Stomach (tissue), 9 donors: Measurements from ENCODE around the gene EDIL3. TPM values are rescaled to one million over a fixed set of nuclear protein-coding genes. Genes with fewer than 3 reads are reported as not detected.

Experiments used
- DNase-seq, 2 donors: peaks; one replicate each; pipeline versions ENCODE4 v3.0.0 to v3.0.0-alpha.2; 2013 to 2019
- H3K27ac ChIP-seq, 5 donors: fragments of 200-600 bp in 4 of 5; sonication (generic) in 4 of 5; one replicate each; pipeline ENCODE4 v1.5.1; 2013 to 2019; ENCODE audit warnings: mild to moderate bottlenecking in 1 of 5, moderate library complexity in 1 of 5
- H3K27me3 ChIP-seq, 3 donors: fragments of 200-600 bp; sonication (generic); one replicate each; pipeline ENCODE4 v1.5.1; 2017 to 2019; ENCODE audit warnings: mixed run types in 1 of 3
- H3K36me3 ChIP-seq, 4 donors: fragments of 200-600 bp; sonication (generic); 1 replicate in 3 of 4; 2 replicates in 1 of 4; pipeline ENCODE4 v1.5.1; 2016 to 2019
- H3K4me1 ChIP-seq, 4 donors: fragments of 200-600 bp; sonication (generic); one replicate each; pipeline ENCODE4 v1.5.1; 2016 to 2019
- H3K4me3 ChIP-seq, 4 donors: fragments of 200-600 bp; sonication (generic) in 3 of 4; one replicate each; pipeline ENCODE4 v1.5.1; 2016 to 2019; ENCODE audit warnings: mild to moderate bottlenecking in 1 of 4
- H3K9me3 ChIP-seq, 4 donors: fragments of 200-600 bp; sonication (generic); one replicate each; pipeline ENCODE4 v1.5.1; 2016 to 2019
- EP300 ChIP-seq: sonication (generic); formaldehyde crosslinking; IDR thresholded peaks from one replicate; pipeline ENCODE4 v1.6.1; 2017; ENCODE audit warnings: antibody characterized with exemption
- POLR2A ChIP-seq, 4 donors: fragments of 450-650 bp; IDR thresholded peaks; one replicate each; pipeline ENCODE4 v1.6.1; 2016; ENCODE audit warnings: antibody characterized with exemption in 4 of 4, control low read depth in 2 of 4, mild to moderate bottlenecking in 1 of 4, moderate library complexity in 1 of 4
- POLR2AphosphoS5 ChIP-seq, 3 donors: sonication (generic); formaldehyde crosslinking; IDR thresholded peaks; one replicate each; pipeline ENCODE4 v1.6.1; 2016; ENCODE audit warnings: antibody characterized with exemption in 3 of 3
- WGBS, 5 donors: extraction: QIAGEN DNeasy Blood & Tissue Kit in 3 of 5; methylation state at CpG; one replicate each; pipeline versions ENCODE4 v1.1.5 to v1.1.7; 2013 to 2018; 5-methylcytosine and 5-hydroxymethylcytosine counted together
- intact Hi-C: fragments of 100-400 bp; cut with DNase I; formaldehyde crosslinking; loops from one replicate; pipeline ENCODE4 v1.15.1; 2023; ENCODE audit warnings: low total_unique reads
- polyA plus RNA-seq, 3 donors: library from polyadenylated mRNA; stranded (reverse); fragments of 200-250 nt; gene quantifications; one replicate each; pipeline ENCODE4 v1.2.3, GENCODE V29; 2013
- total RNA-seq, 5 donors: library from RNA; depleted of rRNA; stranded (reverse); fragments of >200 nt; gene quantifications; one replicate each; pipeline versions ENCODE4 v1.1.0 to v1.2.3, GENCODE V29; 2014 to 2016
- TF ChIP-seq, protein P1 (sequence below), 7 experiments: fragments of 450-650 bp in 4 of 7; fragments of 200-600 bp in 3 of 7; sonication (generic) in 3 of 7; IDR thresholded peaks; one replicate each; pipeline ENCODE4 v1.5.1; 2016 to 2019; ENCODE audit warnings: antibody characterized with exemption in 7 of 7, control low read depth in 2 of 7, mild to moderate bottlenecking in 1 of 7
- donor health status: healthy with polysubstance abuse.
- donor health status: Bipolar disorder and iron deficiency.
- donor health status: healthy.

The EDIL3 gene
- total and polyA plus RNA-seq, 8 donors = 2.3 to 75.0 (median 14.4) TPM

DNA sequence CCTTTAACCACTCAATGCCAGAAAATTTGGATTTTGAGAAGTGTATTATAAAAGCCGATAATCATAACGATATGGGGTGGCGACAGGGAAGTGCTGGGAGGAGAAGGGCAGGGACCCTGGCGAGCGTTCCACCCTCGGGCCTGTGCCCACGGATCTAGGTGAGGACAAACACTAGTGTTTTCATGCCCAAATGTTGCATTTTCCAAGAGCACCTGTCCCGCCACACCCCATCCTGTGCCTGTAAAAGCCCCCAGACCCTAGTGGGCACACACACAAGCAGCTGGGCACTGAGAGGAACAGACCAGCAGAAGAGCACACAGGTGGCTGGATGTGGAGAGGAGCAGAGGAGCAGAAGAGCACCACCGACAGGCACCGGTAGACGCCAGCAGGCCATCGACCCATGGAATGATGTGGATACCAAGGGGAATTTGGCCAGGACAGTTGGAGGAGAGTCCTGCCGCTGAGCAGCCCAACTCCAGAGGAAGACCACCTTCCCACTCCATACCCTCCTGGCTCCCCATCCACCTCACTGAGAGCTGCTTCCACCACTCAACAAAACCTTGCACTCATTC, 315.0 kb downstream of the EDIL3 start:
- WGBS, 5 donors = 83 to 94% (median 92%) methylated on average over 13 of the region's 13 CpGs
- no peaks in the 10 kb centered on the region for H3K27me3 ChIP-seq
- H3K36me3 ChIP-seq = no peaks in the 10 kb centered on the region
- H3K4me1 ChIP-seq = no peaks in the 10 kb centered on the region
- no peak overlapping the region for H3K4me3 ChIP-seq
- no peak for DNase-seq
- no peak for TF ChIP-seq POLR2A (IDR thresholded peaks at IDR 0.05)
- TF ChIP-seq, protein P1, sequence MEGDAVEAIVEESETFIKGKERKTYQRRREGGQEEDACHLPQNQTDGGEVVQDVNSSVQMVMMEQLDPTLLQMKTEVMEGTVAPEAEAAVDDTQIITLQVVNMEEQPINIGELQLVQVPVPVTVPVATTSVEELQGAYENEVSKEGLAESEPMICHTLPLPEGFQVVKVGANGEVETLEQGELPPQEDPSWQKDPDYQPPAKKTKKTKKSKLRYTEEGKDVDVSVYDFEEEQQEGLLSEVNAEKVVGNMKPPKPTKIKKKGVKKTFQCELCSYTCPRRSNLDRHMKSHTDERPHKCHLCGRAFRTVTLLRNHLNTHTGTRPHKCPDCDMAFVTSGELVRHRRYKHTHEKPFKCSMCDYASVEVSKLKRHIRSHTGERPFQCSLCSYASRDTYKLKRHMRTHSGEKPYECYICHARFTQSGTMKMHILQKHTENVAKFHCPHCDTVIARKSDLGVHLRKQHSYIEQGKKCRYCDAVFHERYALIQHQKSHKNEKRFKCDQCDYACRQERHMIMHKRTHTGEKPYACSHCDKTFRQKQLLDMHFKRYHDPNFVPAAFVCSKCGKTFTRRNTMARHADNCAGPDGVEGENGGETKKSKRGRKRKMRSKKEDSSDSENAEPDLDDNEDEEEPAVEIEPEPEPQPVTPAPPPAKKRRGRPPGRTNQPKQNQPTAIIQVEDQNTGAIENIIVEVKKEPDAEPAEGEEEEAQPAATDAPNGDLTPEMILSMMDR (IDR thresholded peaks at IDR 0.05) = no peak
- no peak for TF ChIP-seq POLR2AphosphoS5 (IDR thresholded peaks at IDR 0.05)
- no peak for TF ChIP-seq EP300
- no peak overlapping the region for H3K27ac ChIP-seq
- intact Hi-C loops = no loop called here
- no peaks in the 10 kb centered on the region for H3K9me3 ChIP-seq

DNA sequence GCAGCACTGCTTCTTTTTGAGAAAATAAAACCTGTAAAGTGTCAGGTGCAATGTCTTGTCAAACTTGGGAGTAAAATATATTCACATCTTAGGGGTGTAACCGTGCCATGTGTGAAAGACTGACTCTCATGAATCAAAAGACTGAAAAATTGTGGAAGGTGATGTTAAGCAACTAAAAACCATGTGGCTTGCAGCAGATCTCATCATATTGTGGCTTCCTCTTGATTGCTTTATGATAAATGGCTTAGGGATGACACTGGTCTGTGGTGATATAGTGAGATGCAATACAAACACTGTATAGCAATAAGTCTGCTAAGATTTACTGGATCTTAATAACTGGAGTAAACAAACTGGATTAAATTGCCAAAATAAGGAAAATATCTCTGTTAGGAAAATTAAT, 321.6 kb downstream of the EDIL3 start:
- WGBS, 5 donors = 56 to 74% (median 70%) methylated on average over 1 of the region's 1 CpG
- no peaks in the 10 kb centered on the region for H3K36me3 ChIP-seq
- no peak overlapping the region for H3K4me3 ChIP-seq
- no peak overlapping the region for H3K27ac ChIP-seq
- H3K9me3 ChIP-seq = no peaks in the 10 kb centered on the region
- no peaks in the 10 kb centered on the region for H3K27me3 ChIP-seq
- H3K4me1 ChIP-seq = no peaks in the 10 kb centered on the region
- TF ChIP-seq EP300 (no peak), POLR2A (IDR thresholded peaks at IDR 0.05) (no peak), POLR2AphosphoS5 (IDR thresholded peaks at IDR 0.05) (no peak)
- TF ChIP-seq, protein P1 (IDR thresholded peaks at IDR 0.05) = no peak
- intact Hi-C loops = no loop called here
- DNase-seq = no peak

DNA sequence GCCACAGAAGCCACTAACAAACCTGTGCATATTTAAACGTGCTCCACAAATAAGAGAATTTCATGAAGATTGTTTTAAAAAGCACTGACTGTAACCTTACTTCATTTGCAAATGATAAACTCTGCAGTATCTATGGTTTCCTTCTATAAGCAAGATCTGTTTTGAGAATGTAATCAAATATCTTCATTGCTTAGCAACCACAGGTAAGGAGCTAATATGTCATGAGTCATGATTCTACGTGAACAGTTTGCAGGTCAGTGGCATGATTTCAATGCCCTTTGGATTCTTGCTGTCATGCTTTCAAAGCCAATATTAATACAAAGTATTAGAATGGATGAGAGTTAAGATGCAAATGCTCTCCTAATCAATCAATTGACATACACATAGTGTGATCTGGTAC, 325.0 kb downstream of the EDIL3 start:
- peak in 1 of 2 donors; percentile 7 for DNase-seq
- H3K4me3 ChIP-seq = no peak overlapping the region
- no peaks in the 10 kb centered on the region for H3K4me1 ChIP-seq
- no peaks in the 10 kb centered on the region for H3K9me3 ChIP-seq
- no peak for TF ChIP-seq POLR2AphosphoS5 (IDR thresholded peaks at IDR 0.05)
- TF ChIP-seq POLR2A (IDR thresholded peaks at IDR 0.05) = no peak
- TF ChIP-seq, protein P1 (IDR thresholded peaks at IDR 0.05) = no peak
- no peak for TF ChIP-seq EP300
- no peaks in the 10 kb centered on the region for H3K36me3 ChIP-seq
- H3K27me3 ChIP-seq = no peaks in the 10 kb centered on the region
- intact Hi-C loops = no loop called here
- H3K27ac ChIP-seq = no peak overlapping the region
- WGBS, 5 donors = 34 to 67% (median 39%) methylated on average over 2 of the region's 2 CpGs

DNA sequence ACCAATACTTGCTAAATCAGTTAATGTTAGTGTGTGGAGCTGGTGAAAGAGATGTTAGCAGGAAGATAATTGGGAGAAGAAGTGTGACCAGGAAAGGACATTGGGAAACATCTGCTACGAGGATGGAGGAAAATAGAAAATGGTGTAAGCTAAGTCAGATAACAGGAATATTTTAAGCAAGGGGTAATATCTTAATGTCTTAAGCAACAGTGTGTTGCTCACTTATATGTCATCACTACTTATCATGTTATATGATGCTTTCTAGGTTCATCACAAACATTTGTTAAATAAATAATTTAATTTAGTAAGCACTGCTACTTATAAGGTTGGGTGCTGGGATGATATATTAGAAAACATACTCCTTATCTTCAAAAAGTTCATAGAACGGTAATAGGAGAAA, 326.1 kb downstream of the EDIL3 start:
- no peak for TF ChIP-seq POLR2AphosphoS5 (IDR thresholded peaks at IDR 0.05)
- 59 to 88% (median 66%) methylated on average over 2 of the region's 2 CpGs for WGBS, 5 donors
- Histone ChIP-seq H3K9me3 (no peaks in the 10 kb centered on the region), H3K36me3 (no peaks in the 10 kb centered on the region), H3K27ac (no peak overlapping the region), H3K4me1 (no peaks in the 10 kb centered on the region), H3K27me3 (no peaks in the 10 kb centered on the region), H3K4me3 (no peak overlapping the region)
- intact Hi-C loops = no loop called here
- no peak for DNase-seq

DNA sequence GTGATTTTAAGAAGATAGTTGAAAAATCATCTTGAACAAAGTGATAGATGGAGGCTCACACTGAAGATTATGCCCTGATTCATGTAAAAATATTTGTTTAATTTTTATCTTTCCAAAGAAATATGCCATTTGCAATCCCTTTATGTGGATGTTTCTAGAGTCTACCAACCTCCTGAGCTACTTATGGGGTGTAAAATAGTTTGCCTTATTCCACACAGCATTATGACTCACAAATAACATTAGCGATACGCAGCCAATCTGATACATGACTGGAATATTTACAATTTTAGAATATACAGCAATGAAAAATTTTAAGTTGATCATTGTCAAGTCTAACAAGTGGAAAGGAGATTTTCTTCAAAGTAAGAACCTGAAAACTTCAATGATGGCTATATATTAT, 327.5 kb downstream of the EDIL3 start:
- H3K36me3 ChIP-seq = no peaks in the 10 kb centered on the region
- H3K27ac ChIP-seq = no peak overlapping the region
- TF ChIP-seq POLR2AphosphoS5 (IDR thresholded peaks at IDR 0.05) (no peak), EP300 (no peak), POLR2A (IDR thresholded peaks at IDR 0.05) (no peak)
- TF ChIP-seq, protein P1 (IDR thresholded peaks at IDR 0.05) = no peak
- intact Hi-C loops = no loop called here
- WGBS, 5 donors = 95 to 99% (median 97%) methylated on average over 2 of the region's 2 CpGs
- no peak for DNase-seq
- H3K27me3 ChIP-seq = no peaks in the 10 kb centered on the region
- no peaks in the 10 kb centered on the region for H3K4me1 ChIP-seq
- H3K4me3 ChIP-seq = no peak overlapping the region
- no peaks in the 10 kb centered on the region for H3K9me3 ChIP-seq
